H9 (cell line): ENCODE results near the gene NXPH4. TPM values are rescaled to one million over a fixed set of nuclear protein-coding genes. Genes with fewer than 3 reads are reported as not detected.

ENCODE experiments used
- DNase-seq: peaks from one replicate; pipeline ENCODE4 v3.0.0-alpha.2; 2017
- H2AFZ ChIP-seq: one replicate; pipeline ENCODE4 v1.6.1; 2013; ENCODE audit warnings: mild to moderate bottlenecking, low read length, control low read depth, moderate library complexity
- H2AK5ac ChIP-seq: 2 replicates; pipeline ENCODE4 v1.6.1; 2013; ENCODE audit warnings: low read length, control low read depth, mixed read lengths; ENCODE audit not compliant: insufficient read length
- H2BK120ac ChIP-seq: one replicate; pipeline ENCODE4 v1.6.1; 2013; ENCODE audit warnings: low read depth, mild to moderate bottlenecking, low read length, control low read depth, inconsistent platforms; ENCODE audit not compliant: poor library complexity, severe bottlenecking
- H2BK12ac ChIP-seq: 2 replicates; pipeline ENCODE4 v1.6.1; 2013; ENCODE audit warnings: low read length, control low read depth, mixed read lengths, low read depth; ENCODE audit not compliant: insufficient read length
- H2BK15ac ChIP-seq: 2 replicates; pipeline ENCODE4 v1.6.1; 2013; ENCODE audit warnings: low read depth, low read length, control low read depth
- H2BK20ac ChIP-seq: one replicate; pipeline ENCODE4 v1.6.1; 2013; ENCODE audit warnings: low read depth, mild to moderate bottlenecking, low read length, control low read depth, inconsistent platforms; ENCODE audit not compliant: poor library complexity, severe bottlenecking
- H2BK5ac ChIP-seq: 2 replicates; pipeline ENCODE4 v1.6.1; 2013; ENCODE audit warnings: low read length, control low read depth, mixed read lengths; ENCODE audit not compliant: insufficient read length
- H3K14ac ChIP-seq: 2 replicates; pipeline ENCODE4 v1.6.1; 2013; ENCODE audit warnings: low read length, control low read depth; ENCODE audit not compliant: insufficient read depth
- H3K18ac ChIP-seq: 2 replicates; pipeline ENCODE4 v1.6.1; 2013; ENCODE audit warnings: low read depth, mild to moderate bottlenecking, mixed read lengths, low read length, control low read depth; ENCODE audit not compliant: insufficient read length
- H3K23ac ChIP-seq: 2 replicates; pipeline ENCODE4 v1.6.1; 2013; ENCODE audit warnings: low read length, control low read depth, mixed read lengths, low read depth; ENCODE audit not compliant: insufficient read length
- H3K23me2 ChIP-seq: 2 replicates; pipeline ENCODE4 v1.6.1; 2013; ENCODE audit warnings: low read depth, mild to moderate bottlenecking, mixed read lengths, low read length, control low read depth; ENCODE audit not compliant: insufficient read length, poor library complexity, severe bottlenecking
- H3K27ac ChIP-seq: 2 replicates; pipeline ENCODE4 v1.5.1; 2013; ENCODE audit warnings: low read length, control low read depth, mixed read lengths, low read depth; ENCODE audit not compliant: insufficient read length
- H3K27me3 ChIP-seq: 2 replicates; pipeline ENCODE4 v1.6.1; 2013; ENCODE audit warnings: low read length, control low read depth, inconsistent platforms; ENCODE audit not compliant: insufficient read depth
- H3K4ac ChIP-seq: 2 replicates; pipeline ENCODE4 v1.6.1; 2013; ENCODE audit warnings: low read depth, mild to moderate bottlenecking, control low read depth, inconsistent platforms, low read length, moderate library complexity
- H3K4me1 ChIP-seq: 2 replicates; pipeline ENCODE4 v1.6.1; 2013; ENCODE audit warnings: low read length, control low read depth, inconsistent platforms; ENCODE audit not compliant: insufficient read depth
- H3K4me2 ChIP-seq: 2 replicates; pipeline ENCODE4 v1.6.1; 2013; ENCODE audit warnings: low read length, control low read depth, mixed read lengths; ENCODE audit not compliant: insufficient read length, insufficient read depth
- H3K56ac ChIP-seq: 2 replicates; pipeline ENCODE4 v1.6.1; 2013; ENCODE audit warnings: low read depth, mild to moderate bottlenecking, mixed read lengths, low read length, control low read depth; ENCODE audit not compliant: insufficient read length
- H3K79me1 ChIP-seq: 2 replicates; pipeline ENCODE4 v1.6.1; 2013; ENCODE audit warnings: low read depth, mild to moderate bottlenecking, moderate library complexity, low read length, control low read depth, inconsistent platforms; ENCODE audit not compliant: insufficient read depth, poor library complexity, severe bottlenecking
- H3K79me2 ChIP-seq: 2 replicates; pipeline ENCODE4 v1.6.1; 2013; ENCODE audit warnings: low read length, control low read depth, inconsistent platforms; ENCODE audit not compliant: insufficient read depth
- H3K9ac ChIP-seq: 2 replicates; pipeline ENCODE4 v1.6.1; 2013; ENCODE audit warnings: low read length, control low read depth, mixed read lengths; ENCODE audit not compliant: insufficient read length; ENCODE audit errors: extremely low read depth
- H3K9me3 ChIP-seq: one replicate; pipeline ENCODE4 v1.6.1; 2013; ENCODE audit warnings: low read depth, low read length, inconsistent platforms; ENCODE audit not compliant: control insufficient read depth
- H3T11ph ChIP-seq: one replicate; pipeline ENCODE4 v1.6.1; 2013; ENCODE audit warnings: mild to moderate bottlenecking, low read length, control low read depth, inconsistent platforms
- H4K20me1 ChIP-seq: one replicate; pipeline ENCODE4 v1.6.1; 2013; ENCODE audit not compliant: control insufficient read depth, insufficient read length, insufficient read depth
- H4K5ac ChIP-seq: 2 replicates; pipeline ENCODE4 v1.6.1; 2013; ENCODE audit warnings: low read depth, mild to moderate bottlenecking, mixed read lengths, low read length, control low read depth; ENCODE audit not compliant: insufficient read length
- H4K8ac ChIP-seq: replicated peaks from 2 replicates; pipeline ENCODE4 v1.6.1; 2013; ENCODE audit warnings: low read length, control low read depth, mixed read lengths, low read depth; ENCODE audit not compliant: insufficient read length
- H4K91ac ChIP-seq: 2 replicates; pipeline ENCODE4 v1.6.1; 2013; ENCODE audit warnings: low read depth, mild to moderate bottlenecking, moderate library complexity, mixed read lengths, low read length, control low read depth; ENCODE audit not compliant: insufficient read length
- H3K27ac Mint-ChIP-seq, 3 experiments: 2 replicates in 2 of 3; 3 replicates in 1 of 3; pipeline ENCODE4 v1.8.0; 2020 to 2021; ENCODE audit warnings: mixed read lengths in 3 of 3, mild to moderate bottlenecking in 1 of 3, moderate library complexity in 1 of 3
- H3K27me3 Mint-ChIP-seq: 2 replicates; pipeline ENCODE4 v1.8.0; 2021; ENCODE audit warnings: low read depth, mild to moderate bottlenecking, moderate library complexity, mixed read lengths
- H3K36me3 Mint-ChIP-seq, 3 experiments: 2 replicates in 2 of 3; 3 replicates in 1 of 3; pipeline ENCODE4 v1.8.0; 2020 to 2021; ENCODE audit warnings: low read depth in 3 of 3, mixed read lengths in 3 of 3; ENCODE audit not compliant: insufficient read depth in 1 of 3
- H3K4me1 Mint-ChIP-seq, 2 experiments: 2 replicates each; pipeline ENCODE4 v1.8.0; 2020; ENCODE audit warnings: mixed read lengths in 2 of 2
- H3K4me3 Mint-ChIP-seq, 2 experiments: 2 replicates in 1 of 2; 3 replicates in 1 of 2; pipeline ENCODE4 v1.8.0; 2020 to 2021; ENCODE audit warnings: mild to moderate bottlenecking in 2 of 2, mixed read lengths in 2 of 2, moderate library complexity in 1 of 2
- H3K9me3 Mint-ChIP-seq, 2 experiments: 2 replicates in 1 of 2; 3 replicates in 1 of 2; pipeline ENCODE4 v1.8.0; 2020; ENCODE audit warnings: mild to moderate bottlenecking in 2 of 2, mixed read lengths in 2 of 2, moderate library complexity in 1 of 2
- WGBS: extraction: QIAGEN DNeasy Blood & Tissue Kit; methylation state at CpG from one replicate; pipeline ENCODE4 v1.1.7; 2013; ENCODE audit warnings: missing lambda C conversion rate, low lambda C conversion rate, mixed read lengths; ENCODE audit not compliant: insufficient read length; ENCODE audit errors: extremely low coverage; 5-methylcytosine and 5-hydroxymethylcytosine counted together
- total RNA-seq: library from RNA; stranded (reverse); gene quantifications from 2 replicates; pipeline ENCODE4 v1.2.1, GENCODE V29; 2021
- TF ChIP-seq, protein P1 (sequence below): fragments of 200-600 bp; sonication (generic); conservative IDR thresholded peaks from 3 replicates; pipeline ENCODE4 v1.8.0; 2021; ENCODE audit warnings: antibody characterized with exemption, mild to moderate bottlenecking

Gene NXPH4
- total RNA-seq, 1 experiment from 2014 or later = 2.1 TPM

DNA sequence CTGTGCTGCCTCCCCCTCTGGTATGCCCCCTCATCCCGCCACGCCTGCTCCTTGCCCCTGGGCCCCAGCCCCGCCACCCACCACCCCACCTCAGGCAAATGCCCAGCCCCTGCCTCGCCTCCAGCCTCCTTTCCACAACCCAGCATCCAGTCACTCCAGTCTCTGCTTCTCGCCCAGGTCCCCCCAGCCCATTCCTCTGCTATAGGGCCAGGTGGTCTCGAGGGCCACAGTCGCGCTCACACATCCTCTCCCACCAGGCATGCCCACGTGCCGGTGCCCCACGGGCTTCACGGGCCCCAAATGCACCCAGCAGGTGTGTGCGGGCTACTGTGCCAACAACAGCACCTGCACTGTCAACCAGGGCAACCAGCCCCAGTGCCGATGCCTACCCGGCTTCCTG lies 6.1 kb upstream of the NXPH4 start:
- Histone ChIP-seq H3K4ac (no peak overlapping the region), H3K23ac (no peak overlapping the region), H4K91ac (no peak overlapping the region), H3K27me3 (peaks cover 10% of the 10 kb centered on the region), H4K8ac (no peak overlapping the region), H3K56ac (no peak overlapping the region), H3T11ph (no peak overlapping the region), H3K23me2 (no peaks in the 10 kb centered on the region), H2AK5ac (no peak overlapping the region), H3K79me2 (no peaks in the 10 kb centered on the region), H3K9ac (no peak overlapping the region), H2BK15ac (no peak overlapping the region), H3K27ac (no peak overlapping the region), H3K9me3 (no peaks in the 10 kb centered on the region), H4K5ac (no peak overlapping the region), H4K20me1 (no peaks in the 10 kb centered on the region), H2AFZ (no peak overlapping the region), H2BK120ac (no peak overlapping the region), H3K14ac (no peak overlapping the region), H3K79me1 (no peaks in the 10 kb centered on the region), H3K18ac (no peak overlapping the region), H2BK12ac (no peak overlapping the region), H3K4me1 (peaks cover 8% of the 10 kb centered on the region), H2BK20ac (no peak overlapping the region), H3K4me2 (no peak overlapping the region), H2BK5ac (no peak overlapping the region)
- DNase-seq = no peak
- Mint-ChIP-seq H3K36me3 (peaks cover 34 to 59% (median 56%) of the 10 kb centered on the region in 3 experiments), H3K4me3 (no peak overlapping the region), H3K9me3 (no peaks in the 10 kb centered on the region), H3K27me3 (peaks cover 22% of the 10 kb centered on the region), H3K4me1 (peaks cover 22 to 23% of the 10 kb centered on the region in 2 experiments), H3K27ac (no peak overlapping the region)
- WGBS = no CpG with 5 or more reads among the region's 15 CpGs
- TF ChIP-seq, protein P1, sequence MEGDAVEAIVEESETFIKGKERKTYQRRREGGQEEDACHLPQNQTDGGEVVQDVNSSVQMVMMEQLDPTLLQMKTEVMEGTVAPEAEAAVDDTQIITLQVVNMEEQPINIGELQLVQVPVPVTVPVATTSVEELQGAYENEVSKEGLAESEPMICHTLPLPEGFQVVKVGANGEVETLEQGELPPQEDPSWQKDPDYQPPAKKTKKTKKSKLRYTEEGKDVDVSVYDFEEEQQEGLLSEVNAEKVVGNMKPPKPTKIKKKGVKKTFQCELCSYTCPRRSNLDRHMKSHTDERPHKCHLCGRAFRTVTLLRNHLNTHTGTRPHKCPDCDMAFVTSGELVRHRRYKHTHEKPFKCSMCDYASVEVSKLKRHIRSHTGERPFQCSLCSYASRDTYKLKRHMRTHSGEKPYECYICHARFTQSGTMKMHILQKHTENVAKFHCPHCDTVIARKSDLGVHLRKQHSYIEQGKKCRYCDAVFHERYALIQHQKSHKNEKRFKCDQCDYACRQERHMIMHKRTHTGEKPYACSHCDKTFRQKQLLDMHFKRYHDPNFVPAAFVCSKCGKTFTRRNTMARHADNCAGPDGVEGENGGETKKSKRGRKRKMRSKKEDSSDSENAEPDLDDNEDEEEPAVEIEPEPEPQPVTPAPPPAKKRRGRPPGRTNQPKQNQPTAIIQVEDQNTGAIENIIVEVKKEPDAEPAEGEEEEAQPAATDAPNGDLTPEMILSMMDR = no peak
